Measurements from ENCODE around the gene LGR4.

- TF ChIP-seq PKNOX1 (IDR thresholded peaks at IDR 0.05) = no peak
- no peak for TF ChIP-seq CTCF (IDR thresholded peaks at IDR 0.05 in 2 of 3, conservative IDR thresholded peaks at IDR 0.05 in 1 of 3; ENCODE audit: control insufficient read depth in 2 of 3, extremely low read depth in 1 of 3, insufficient read depth in 1 of 3, low read depth in 3 of 3, low read length in 3 of 3)
- TF ChIP-seq USF2 (IDR thresholded peaks at IDR 0.05; ENCODE audit: borderline replicate concordance, low read depth, low read length) = no peak
- TF ChIP-seq EGR1 (IDR thresholded peaks at IDR 0.05; ENCODE audit: borderline replicate concordance in 1 of 2, low read depth in 2 of 2, low read length in 2 of 2) = no peak
- TF ChIP-seq RAD21 (IDR thresholded peaks at IDR 0.05; ENCODE audit: insufficient read depth, low read depth, low read length) = no peak
- TF ChIP-seq EP300 (IDR thresholded peaks at IDR 0.05; ENCODE audit: borderline replicate concordance in 1 of 2, control insufficient read depth in 1 of 2, low read depth in 2 of 2, low read length in 2 of 2) = no peak
- TF ChIP-seq POLR2AphosphoS5 (IDR thresholded peaks at IDR 0.05; ENCODE audit: low read length) = no peak
- no peak for TF ChIP-seq CHD1 (IDR thresholded peaks at IDR 0.05; ENCODE audit: low read depth, low read length)
- no peak for TF ChIP-seq ZNF592 (IDR thresholded peaks at IDR 0.05)
- TF ChIP-seq HDAC6 (IDR thresholded peaks at IDR 0.05; ENCODE audit: unreplicated experiment) = no peak
- TF ChIP-seq TBL1XR1 (IDR thresholded peaks at IDR 0.05; ENCODE audit: low read depth, low read length) = no peak
- TF ChIP-seq POLR2A (IDR thresholded peaks at IDR 0.05; ENCODE audit: low read depth, low read length) = no peak
Observed at GRCh38 chr11:27505781-27506180, 33.2 kb upstream of the LGR4 start.

Data from GM12878 (cell line).